VCaP (cell line): ENCODE measurements around the gene RCSD1.

Experiments
- H3K27ac ChIP-seq: fragments of 450-650 bp; 2 replicates; pipeline ENCODE4 v1.5.1; 2017
- CTCF ChIP-seq: fragments of 450-650 bp; conservative IDR thresholded peaks from 2 replicates; pipeline ENCODE4 v1.5.1; 2017; ENCODE audit warnings: mild to moderate bottlenecking, moderate library complexity

Gene RCSD1

GRCh38 chr1:167592475-167592874 lies 37.6 kb upstream of the RCSD1 start:
- TF ChIP-seq CTCF = no peak
- no peak overlapping the region for H3K27ac ChIP-seq

DNA sequence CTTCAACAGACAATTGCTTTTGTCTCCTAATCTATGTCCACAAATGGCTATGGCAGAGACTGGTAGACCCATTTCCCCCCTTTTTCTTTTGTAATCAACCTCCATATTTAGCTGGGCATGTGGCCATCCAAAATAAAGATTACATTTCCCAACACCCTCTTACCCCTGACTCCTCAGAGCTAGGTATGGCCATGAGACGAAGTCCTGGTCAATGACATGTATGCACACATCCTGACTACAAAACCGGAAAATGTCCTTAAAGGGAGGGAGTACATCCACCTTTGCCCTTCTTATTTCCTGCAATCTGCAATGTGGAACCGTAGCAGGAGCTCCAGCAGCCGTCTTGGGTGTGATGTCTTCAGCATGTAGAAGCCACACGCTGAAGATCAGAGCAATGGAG lies 36.2 kb upstream of the RCSD1 start:
- H3K27ac ChIP-seq = peak overlapping the region; percentile 41
- no peak for TF ChIP-seq CTCF

DNA sequence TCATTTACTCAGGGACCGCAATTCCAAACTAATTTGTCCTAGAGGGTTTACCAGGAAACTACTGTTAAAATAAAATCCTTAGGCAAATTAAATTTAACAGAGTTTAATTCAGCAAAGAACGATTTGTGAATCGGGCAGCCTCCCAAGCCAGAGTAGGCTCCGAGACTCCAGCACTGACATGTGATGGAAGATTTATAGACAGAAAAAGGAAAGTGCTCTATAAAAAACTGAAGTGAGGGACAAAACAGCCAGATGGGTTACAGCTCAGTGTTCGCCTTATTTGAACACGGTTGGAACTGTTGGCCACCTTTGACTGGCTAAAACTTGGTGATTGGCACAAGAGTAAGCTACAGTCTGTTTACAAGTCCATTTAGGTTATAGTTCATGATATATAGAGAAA lies 35.2 kb upstream of the RCSD1 start:
- peak overlapping the region; percentile 41 for H3K27ac ChIP-seq
- no peak for TF ChIP-seq CTCF

GRCh38 chr1:167599957-167600581 lies 30.0 kb upstream of the RCSD1 start:
- H3K27ac ChIP-seq = no peak overlapping the region
- TF ChIP-seq CTCF = peak; percentile 76

DNA sequence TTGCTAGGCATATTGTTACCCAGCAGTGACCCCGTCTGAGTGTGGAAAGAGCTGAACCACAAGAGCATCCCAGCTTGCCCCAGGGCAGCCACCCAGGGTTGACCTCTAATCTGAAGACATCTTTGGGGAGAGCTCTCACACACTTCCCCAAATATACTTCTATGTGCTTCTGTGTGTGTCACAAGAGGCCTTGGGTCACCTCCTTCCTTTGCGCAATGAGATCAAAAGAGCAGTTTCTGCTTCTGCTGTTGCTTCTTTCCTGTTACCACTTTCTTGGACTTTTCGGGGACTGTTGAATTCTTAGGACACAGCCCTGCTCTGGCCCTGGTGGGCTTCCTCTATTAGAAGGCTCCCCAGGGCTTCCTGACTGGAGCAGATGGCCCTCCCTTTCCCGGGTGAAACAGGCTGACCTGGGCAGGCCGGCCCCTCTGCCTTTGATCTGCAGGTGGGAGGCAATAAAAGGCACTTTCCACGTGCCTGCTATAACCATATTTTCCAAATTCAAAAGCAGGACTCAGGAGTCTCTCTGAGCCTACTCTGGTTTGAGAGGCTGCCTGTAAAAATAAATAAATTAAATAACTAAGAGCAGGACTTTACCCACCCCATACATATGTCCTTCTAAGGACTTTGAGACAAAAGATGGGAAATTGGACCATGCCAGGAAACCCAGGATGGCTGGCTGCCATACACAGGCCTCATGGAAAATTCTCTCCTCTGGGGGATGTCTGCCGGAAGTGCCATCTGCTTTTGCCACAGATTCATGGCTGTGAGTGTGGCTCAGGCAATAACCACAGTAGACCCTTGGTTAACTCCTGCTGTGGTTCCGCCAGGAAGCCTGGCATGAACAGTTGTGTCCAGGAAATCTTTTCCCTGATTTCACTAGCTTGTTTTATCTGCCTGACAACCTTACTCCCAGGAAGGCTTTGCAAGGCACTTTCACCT lies 28.3 kb upstream of the RCSD1 start:
- TF ChIP-seq CTCF = no peak
- H3K27ac ChIP-seq = no peak overlapping the region

- no peak for TF ChIP-seq CTCF
- H3K27ac ChIP-seq = no peak overlapping the region
Measured at GRCh38 chr1:167602840-167603239, 27.2 kb upstream of the RCSD1 start.

- no peak for TF ChIP-seq CTCF
- H3K27ac ChIP-seq = no peak overlapping the region
Measured at GRCh38 chr1:167605576-167605975, 24.5 kb upstream of the RCSD1 start.
